Neutrophil (primary cell): ENCODE data around the gene CLN6.
A peak's percentile ranks its signal among the peaks of the same experiment; 100 is the strongest.

ENCODE experiments used
- H3K27ac ChIP-seq: fragments of 200-600 bp; sonication (generic); 2 replicates; pipeline ENCODE4 v1.5.1; 2016; ENCODE audit warnings: mild to moderate bottlenecking, moderate library complexity
- H3K27me3 ChIP-seq: fragments of 200-600 bp; sonication (generic); 2 replicates; pipeline ENCODE4 v1.6.0; 2016; ENCODE audit warnings: mild to moderate bottlenecking
- H3K36me3 ChIP-seq: fragments of 200-600 bp; sonication (generic); 2 replicates; pipeline ENCODE4 v1.5.1; 2017
- H3K4me1 ChIP-seq, 2 experiments: fragments of 200-600 bp in 1 of 2; sonication (generic) in 1 of 2; 1 replicate in 1 of 2; 2 replicates in 1 of 2; pipeline versions ENCODE4 v1.5.1 to v1.6.1; 2013 to 2016; ENCODE audit warnings: low read depth in 1 of 2, low read length in 1 of 2, mild to moderate bottlenecking in 1 of 2, moderate library complexity in 1 of 2; ENCODE audit not compliant: control insufficient read depth in 1 of 2, insufficient read depth in 1 of 2
- H3K4me3 ChIP-seq, 2 experiments: fragments of 200-600 bp in 1 of 2; sonication (generic) in 1 of 2; 1 replicate in 1 of 2; 2 replicates in 1 of 2; pipeline ENCODE4 v1.5.1; 2013 to 2016; ENCODE audit warnings: low read depth in 1 of 2, low read length in 1 of 2, mild to moderate bottlenecking in 1 of 2, moderate library complexity in 1 of 2
- H3K9me3 ChIP-seq: fragments of 200-600 bp; sonication (generic); 2 replicates; pipeline ENCODE4 v1.5.1; 2016
- CTCF ChIP-seq: fragments of 200-600 bp; sonication (generic); IDR thresholded peaks from 2 replicates; pipeline ENCODE4 v1.5.1; 2016; ENCODE audit warnings: antibody characterized with exemption

The CLN6 gene

DNA sequence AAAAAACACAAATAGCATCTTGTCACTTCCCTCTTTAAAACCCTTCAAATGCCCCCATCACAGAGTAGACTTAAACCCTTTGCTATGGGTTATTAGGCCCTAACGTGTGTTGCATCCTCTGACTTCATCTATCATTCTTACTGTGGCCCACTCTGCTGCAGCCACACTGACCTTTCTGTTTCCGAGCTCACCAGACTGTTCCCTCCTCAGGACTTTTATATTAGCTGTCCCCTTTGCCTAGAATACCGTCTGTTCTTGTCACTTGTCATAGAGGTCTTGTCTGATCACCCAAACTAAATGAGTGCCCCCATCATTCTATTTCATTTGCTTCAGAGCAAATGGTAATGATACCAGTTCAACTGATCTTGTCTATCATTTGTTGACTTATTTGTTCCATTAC is 47.1 kb upstream of the CLN6 start:
- Histone ChIP-seq H3K27ac (peak overlapping the region; percentile 96), H3K9me3 (no peaks in the 10 kb centered on the region), H3K27me3 (no peaks in the 10 kb centered on the region), H3K4me3 (peak overlapping the region; percentile 81 to 93), H3K4me1 (peaks cover 45 to 46% of the 10 kb centered on the region in 2 experiments), H3K36me3 (no peaks in the 10 kb centered on the region)
- no peak for TF ChIP-seq CTCF

GRCh38 chr15:68275165-68275746 is 45.7 kb upstream of the CLN6 start:
- H3K4me3 ChIP-seq = no peak overlapping the region
- H3K9me3 ChIP-seq = no peaks in the 10 kb centered on the region
- peaks cover 32% of the 10 kb centered on the region in 2 experiments for H3K4me1 ChIP-seq
- no peaks in the 10 kb centered on the region for H3K36me3 ChIP-seq
- TF ChIP-seq CTCF = no peak
- no peak overlapping the region for H3K27ac ChIP-seq
- H3K27me3 ChIP-seq = no peaks in the 10 kb centered on the region

DNA sequence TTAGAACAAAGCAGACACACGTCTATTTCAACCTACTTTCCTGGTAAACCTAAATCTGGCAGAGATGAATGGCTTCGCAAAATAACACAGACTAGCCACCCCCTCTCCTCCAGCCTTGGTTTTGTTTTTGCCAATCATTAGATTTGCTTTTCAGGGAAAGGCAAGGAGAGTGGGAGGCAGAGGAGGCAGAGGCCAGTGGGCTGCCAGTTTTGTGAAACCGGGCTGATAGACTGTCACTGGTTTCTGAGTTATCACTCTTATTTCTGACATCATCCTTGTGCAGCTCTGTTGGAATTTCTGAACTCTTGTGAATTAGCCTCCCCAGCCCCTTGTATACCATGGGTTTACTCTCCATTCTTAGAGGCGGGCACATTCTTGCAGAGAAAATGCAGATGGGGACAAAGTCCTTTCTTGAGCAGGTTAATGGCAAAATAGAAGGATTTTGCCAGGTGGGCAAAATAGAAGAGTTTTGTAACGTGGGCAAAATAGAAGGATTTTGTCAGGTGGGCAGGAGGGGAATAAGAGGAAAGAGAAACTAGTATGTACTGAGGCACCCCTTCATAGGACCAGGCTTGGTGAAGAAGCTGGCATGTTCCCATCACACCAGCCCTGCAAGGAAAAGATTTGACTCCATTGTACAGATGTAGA is 44.8 kb upstream of the CLN6 start:
- H3K9me3 ChIP-seq = no peaks in the 10 kb centered on the region
- no peaks in the 10 kb centered on the region for H3K36me3 ChIP-seq
- H3K4me3 ChIP-seq = no peak overlapping the region
- H3K27me3 ChIP-seq = no peaks in the 10 kb centered on the region
- H3K27ac ChIP-seq = no peak overlapping the region
- peaks cover 23% of the 10 kb centered on the region in 2 experiments for H3K4me1 ChIP-seq
- TF ChIP-seq CTCF = no peak

GRCh38 chr15:68272721-68273271 is 43.3 kb upstream of the CLN6 start:
- no peak overlapping the region for H3K27ac ChIP-seq

DNA sequence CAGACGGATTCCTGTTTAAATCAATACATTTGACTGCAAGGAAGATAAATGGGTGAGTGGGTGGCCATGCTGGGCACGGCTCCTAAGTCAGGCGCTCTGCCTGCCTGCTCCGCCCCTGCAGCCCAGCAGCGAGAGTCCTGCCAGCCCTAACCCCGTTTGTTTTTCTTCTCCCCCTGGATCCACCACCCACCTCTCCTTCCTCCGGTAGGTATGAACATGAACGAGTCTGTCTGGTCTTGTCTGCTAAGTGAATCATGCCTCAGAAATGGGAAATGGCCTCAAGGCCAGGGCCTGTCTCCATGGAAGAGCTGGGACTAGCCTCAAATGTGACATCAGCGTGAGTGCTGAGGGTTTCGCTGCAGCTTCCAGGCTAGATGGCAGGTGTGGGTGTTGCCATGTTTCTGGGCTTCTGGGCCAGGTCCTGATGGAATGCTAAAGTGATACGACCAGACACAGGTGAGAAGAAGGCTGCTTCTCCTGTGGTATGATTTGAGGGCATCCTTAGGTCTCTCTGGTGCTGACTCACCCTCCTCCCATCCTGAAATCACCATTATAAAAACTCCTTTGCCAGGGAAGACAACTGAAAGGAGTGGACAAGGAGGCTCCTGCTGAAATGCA is 42.4 kb upstream of the CLN6 start:
- H3K4me1 ChIP-seq = peaks cover 7 to 8% of the 10 kb centered on the region in 2 experiments
- H3K36me3 ChIP-seq = no peaks in the 10 kb centered on the region
- H3K9me3 ChIP-seq = no peaks in the 10 kb centered on the region
- no peak overlapping the region for H3K4me3 ChIP-seq
- H3K27me3 ChIP-seq = no peaks in the 10 kb centered on the region
- H3K27ac ChIP-seq = no peak overlapping the region
- TF ChIP-seq CTCF = no peak

More at GRCh38 chr15:68272721-68273271, 43.3 kb upstream of the CLN6 start:
- Histone ChIP-seq H3K4me3 (no peak overlapping the region), H3K36me3 (no peaks in the 10 kb centered on the region), H3K9me3 (no peaks in the 10 kb centered on the region), H3K27me3 (no peaks in the 10 kb centered on the region), H3K4me1 (peaks cover 12% of the 10 kb centered on the region in 2 experiments)
- TF ChIP-seq CTCF = no peak
